ENCODE measurements around the gene CUEDC1.
"Not testable (repeated sequence)": the region's sequence is repeated elsewhere in the genome, so short reads cannot be mapped to it uniquely, and the experiment has no call there.

The CUEDC1 gene

GRCh38 chr17:57858838-57859237 lies 96.4 kb downstream of the CUEDC1 start:
- DNase-seq, result no peak

- no peak for DNase-seq
Observed at GRCh38 chr17:57856792-57857620, 98.2 kb downstream of the CUEDC1 start.

- DNase-seq, result no peak
Observed at GRCh38 chr17:57855391-57856035, 99.7 kb downstream of the CUEDC1 start.

GRCh38 chr17:57853695-57854094 lies 101.5 kb downstream of the CUEDC1 start:
- DNase-seq, result no peak

GRCh38 chr17:57852955-57853328 lies 102.3 kb downstream of the CUEDC1 start:
- DNase-seq, result no peak

GRCh38 chr17:57852092-57852954 lies 102.9 kb downstream of the CUEDC1 start:
- DNase-seq, result no peak

- peak; percentile 97 for DNase-seq
Observed at GRCh38 chr17:57849874-57850754, 105.1 kb downstream of the CUEDC1 start, which contains the start of gene MRPS23. TSS of gene MRPS23 (minus strand) at chr17:57850044. CDS start at chr17:57850010, 34 bp downstream.

- DNase-seq, result no peak
Observed at GRCh38 chr17:57849163-57849873, 105.9 kb downstream of the CUEDC1 start.

- DNase-seq, result not testable (repeated sequence)
Observed at GRCh38 chr17:57846056-57846945, 108.9 kb downstream of the CUEDC1 start.

- DNase-seq, result no peak
Observed at GRCh38 chr17:57842280-57842679, 112.9 kb downstream of the CUEDC1 start.

- DNase-seq, result no peak
Observed at GRCh38 chr17:57839571-57839923, 115.7 kb downstream of the CUEDC1 start.

- DNase-seq, result no peak
Observed at GRCh38 chr17:57838857-57839570, 116.2 kb downstream of the CUEDC1 start.

GRCh38 chr17:57838453-57838852 lies 116.8 kb downstream of the CUEDC1 start:
- no peak for DNase-seq

GRCh38 chr17:57835333-57835900 lies 119.8 kb downstream of the CUEDC1 start:
- DNase-seq, result no peak

GRCh38 chr17:57834146-57834741 lies 121.0 kb downstream of the CUEDC1 start:
- no peak for DNase-seq

GRCh38 chr17:57833179-57833939 lies 121.9 kb downstream of the CUEDC1 start:
- DNase-seq, result peak; percentile 73

GRCh38 chr17:57832314-57833178 lies 122.7 kb downstream of the CUEDC1 start:
- no peak for DNase-seq
